HG03457 (cell line): Measurements from ENCODE around the gene GUK1.

Source experiments
- ATAC-seq: cut with Tn5 transposase; IDR thresholded peaks from one replicate; pipeline ENCODE4 v1.9.1; 2021; ENCODE audit warnings: moderate number of reproducible peaks; ENCODE audit not compliant: unreplicated experiment

GUK1 gene

GRCh38 chr1:228123505-228123904 is 16.6 kb upstream of the GUK1 start:
- ATAC-seq, result no peak

DNA sequence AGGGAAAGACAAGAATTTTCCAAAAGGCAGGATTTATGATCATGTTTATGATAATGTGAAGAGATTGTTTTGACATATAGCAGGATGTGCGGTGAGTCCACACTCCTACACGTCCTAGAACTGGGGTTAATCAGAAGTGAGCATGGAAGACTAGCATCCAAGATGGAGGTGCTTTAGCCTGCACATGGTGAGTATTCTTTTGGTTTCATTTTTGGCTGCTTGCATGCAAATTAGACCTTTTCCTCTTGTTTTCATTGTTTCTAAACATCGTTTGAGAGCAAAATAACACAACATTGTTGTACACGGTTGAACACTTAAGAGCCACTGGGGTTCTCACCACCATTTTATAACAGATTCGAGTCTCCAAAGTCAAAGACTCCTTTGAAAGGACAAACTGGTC is 14.9 kb upstream of the GUK1 start:
- no peak for ATAC-seq

GRCh38 chr1:228131766-228132165 is 8.3 kb upstream of the GUK1 start:
- ATAC-seq, result no peak

DNA sequence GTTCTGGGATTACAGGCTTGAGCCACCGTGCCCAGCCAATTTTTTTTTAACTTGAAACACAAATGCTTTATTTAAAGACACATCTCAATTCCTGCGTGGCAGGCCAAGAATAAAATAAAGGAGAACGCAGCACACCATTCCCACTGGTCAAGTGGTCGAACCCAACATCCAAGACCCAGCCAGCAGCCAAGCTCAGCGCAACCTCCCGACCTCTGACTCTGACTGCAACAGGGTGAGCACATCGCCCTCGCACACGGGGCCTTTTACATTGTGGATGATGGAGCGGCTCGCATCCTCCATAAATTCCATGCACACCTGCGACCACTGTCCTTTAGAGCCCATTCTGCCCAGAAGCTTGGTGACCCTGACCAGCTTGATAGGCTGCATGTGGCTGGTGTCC is 5.5 kb upstream of the GUK1 start:
- no peak for ATAC-seq

- no peak for ATAC-seq
These were observed 3.2 kb upstream of the GUK1 start for GRCh38 chr1:228136901-228137300.

DNA sequence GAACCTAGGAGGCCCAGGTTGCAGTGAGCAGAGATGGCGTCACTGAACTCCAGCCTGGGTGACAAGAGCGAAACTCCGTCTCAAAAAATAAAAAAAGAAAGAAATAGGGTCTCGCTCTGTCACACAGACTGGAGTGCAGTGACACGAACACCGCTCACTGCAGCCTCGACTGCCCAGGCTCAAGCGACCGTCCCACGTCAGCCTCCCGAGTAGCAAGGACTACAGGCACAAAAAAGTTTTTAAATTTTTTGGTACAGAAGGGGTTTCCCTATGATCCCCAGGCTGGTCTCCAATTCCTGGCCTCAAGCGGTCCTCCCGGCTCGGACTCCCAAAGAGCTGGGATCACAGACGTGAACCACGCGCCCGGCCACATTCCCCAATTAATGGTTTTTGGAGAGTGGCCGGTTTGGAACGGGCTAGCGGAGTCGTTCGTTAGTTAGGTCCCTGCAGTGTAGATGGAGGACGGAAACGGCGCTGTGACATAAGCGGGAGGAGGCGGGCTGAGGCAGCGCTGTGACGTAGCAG is 611 bp upstream of the GUK1 start:
- no peak for ATAC-seq

- ATAC-seq, result no peak
These were observed 696 bp downstream of the GUK1 start for GRCh38 chr1:228140724-228141225.

DNA sequence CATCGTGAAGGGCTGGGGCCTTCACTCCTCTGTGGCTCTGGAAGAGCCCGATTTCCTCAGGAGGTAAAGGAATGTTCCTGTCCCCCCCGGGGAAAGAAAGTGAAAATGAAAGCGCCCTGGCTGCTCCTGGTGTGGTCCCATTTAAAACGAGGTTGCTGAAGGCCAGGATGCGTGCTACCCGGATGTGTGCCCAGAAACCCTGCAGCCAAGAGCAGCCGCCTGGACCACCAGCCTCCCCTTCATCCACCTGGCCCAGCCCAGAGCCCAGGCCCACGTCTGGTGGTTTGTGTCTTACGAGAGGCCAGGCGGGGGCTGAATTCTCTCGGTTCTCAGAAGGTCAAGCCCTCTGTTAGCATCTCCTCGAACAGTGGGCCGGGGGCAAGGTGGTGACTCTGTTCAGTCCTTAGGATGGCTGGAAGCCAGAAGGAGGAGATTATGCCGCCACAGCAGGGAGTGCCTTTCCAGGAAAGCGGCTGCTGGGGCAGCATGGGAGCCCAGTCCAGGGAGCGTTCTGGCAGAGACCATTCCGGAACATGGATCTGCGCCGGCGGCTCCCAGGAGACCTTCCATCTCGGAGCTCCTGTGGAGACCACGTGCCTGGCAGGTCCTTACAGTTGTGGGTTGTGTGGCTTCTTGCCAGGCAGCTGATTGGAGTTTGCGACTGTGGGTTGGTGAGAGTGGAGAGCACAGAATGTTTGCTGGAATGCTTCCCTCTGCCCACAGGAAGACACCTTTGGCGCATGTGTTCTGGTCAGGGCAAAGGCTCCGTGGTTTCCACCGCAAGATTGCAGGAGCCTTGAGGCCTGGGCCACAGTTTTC is 1.4 kb downstream of the GUK1 start:
- ATAC-seq, result no peak

GRCh38 chr1:228142155-228142691 is 2.1 kb downstream of the GUK1 start:
- no peak for ATAC-seq

- no peak for ATAC-seq
These were observed 2.6 kb downstream of the GUK1 start for GRCh38 chr1:228142701-228143136.

- ATAC-seq, result no peak
These were observed 3.6 kb downstream of the GUK1 start for GRCh38 chr1:228143480-228144192.

DNA sequence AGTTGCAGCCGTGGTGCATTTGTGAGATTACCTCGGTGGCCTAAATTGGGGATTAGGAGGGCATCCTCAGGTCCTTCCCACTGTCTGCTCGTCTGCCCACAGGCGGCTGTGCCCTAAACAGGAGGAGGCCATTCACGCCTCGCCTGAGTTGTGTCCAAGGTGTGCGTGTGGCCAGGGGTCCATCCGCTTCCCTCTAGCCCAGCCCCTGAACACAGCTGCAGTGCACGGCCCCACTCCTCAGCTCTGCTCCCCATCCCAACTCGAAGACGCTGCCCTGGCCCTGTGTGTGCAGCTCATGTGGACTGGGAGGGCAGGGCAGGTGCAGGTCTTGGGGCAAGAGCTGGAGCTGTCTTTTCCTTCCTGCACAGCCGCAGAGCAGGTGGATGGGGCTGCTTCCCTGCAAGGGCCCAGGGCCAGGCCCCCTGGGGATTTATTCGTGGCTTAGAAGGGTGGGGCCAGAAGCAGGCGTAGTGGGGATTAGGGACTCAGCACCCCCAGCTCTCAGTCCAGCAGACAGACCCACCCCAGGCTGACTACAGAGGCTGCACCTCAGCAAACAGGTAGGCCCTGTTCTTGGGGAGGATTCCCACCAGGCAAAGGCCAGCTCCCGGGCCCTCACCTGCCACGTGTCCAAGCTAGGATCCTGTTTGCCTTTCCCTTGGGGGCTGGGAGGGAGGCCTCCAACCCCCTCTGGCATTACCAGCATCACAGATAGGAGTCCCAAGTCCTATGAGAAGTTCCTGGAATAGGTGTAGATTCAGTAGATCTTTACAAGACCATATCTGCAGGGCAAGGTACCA is 4.3 kb downstream of the GUK1 start:
- no peak for ATAC-seq

DNA sequence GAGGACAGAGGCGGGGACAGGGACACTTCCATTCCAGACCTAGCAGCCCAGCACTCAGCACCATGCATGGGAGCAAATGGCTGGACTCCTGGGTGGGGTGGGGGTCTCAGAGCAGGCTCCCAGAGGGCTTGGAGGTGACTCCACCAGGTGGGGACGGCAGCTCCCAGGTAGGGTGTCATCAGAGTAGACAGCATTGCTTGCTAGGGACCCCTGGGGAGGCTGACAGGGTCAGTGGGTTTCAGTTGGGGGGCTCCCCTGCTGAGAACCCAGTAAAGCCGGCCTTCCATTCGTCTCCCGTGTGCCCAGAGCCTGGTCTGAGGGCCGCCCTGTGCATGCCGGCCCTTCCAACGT is 4.9 kb downstream of the GUK1 start:
- no peak for ATAC-seq

GRCh38 chr1:228145463-228146416 is 5.7 kb downstream of the GUK1 start:
- ATAC-seq, result no peak

- ATAC-seq, result no peak
These were observed 6.5 kb downstream of the GUK1 start for GRCh38 chr1:228146417-228147150.

GRCh38 chr1:228147151-228147693 is 7.1 kb downstream of the GUK1 start:
- no peak for ATAC-seq

DNA sequence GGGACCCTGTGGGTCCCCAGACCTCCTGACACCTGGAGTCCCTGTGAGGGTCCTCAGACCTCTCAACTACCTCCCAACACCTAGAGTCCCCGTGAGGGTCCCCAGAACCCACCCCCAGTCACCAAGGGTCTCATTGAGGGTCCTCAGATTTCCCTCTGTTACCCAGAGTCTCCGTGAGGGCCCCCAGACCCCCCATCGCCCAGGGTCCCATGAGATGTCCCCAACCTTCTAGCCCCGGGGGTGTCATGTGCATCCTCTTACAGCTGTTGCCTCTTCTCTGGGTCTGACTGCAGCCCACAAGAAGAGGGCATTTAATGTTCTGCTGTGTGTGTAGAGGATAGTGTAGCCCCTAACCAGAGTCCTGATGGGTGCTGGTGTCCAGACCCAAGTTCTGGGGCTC is 7.7 kb downstream of the GUK1 start:
- no peak for ATAC-seq

- no peak for ATAC-seq
These were observed 8.2 kb downstream of the GUK1 start for GRCh38 chr1:228148196-228148861.
